ENCODE results near the gene MYLK2.

Gene MYLK2

GRCh38 chr20:31819083-31819784, at the start of gene MYLK2:
TSS of gene MYLK2 (plus strand) at chr20:31819356. CDS start at chr20:31819581, 225 bp downstream.
- DNase-seq (ENCODE audit: low read depth), result no peak
- H3K4me3 ChIP-seq (ENCODE audit: low read depth, low read length), result no peak within 1 kb of the TSS

DNA sequence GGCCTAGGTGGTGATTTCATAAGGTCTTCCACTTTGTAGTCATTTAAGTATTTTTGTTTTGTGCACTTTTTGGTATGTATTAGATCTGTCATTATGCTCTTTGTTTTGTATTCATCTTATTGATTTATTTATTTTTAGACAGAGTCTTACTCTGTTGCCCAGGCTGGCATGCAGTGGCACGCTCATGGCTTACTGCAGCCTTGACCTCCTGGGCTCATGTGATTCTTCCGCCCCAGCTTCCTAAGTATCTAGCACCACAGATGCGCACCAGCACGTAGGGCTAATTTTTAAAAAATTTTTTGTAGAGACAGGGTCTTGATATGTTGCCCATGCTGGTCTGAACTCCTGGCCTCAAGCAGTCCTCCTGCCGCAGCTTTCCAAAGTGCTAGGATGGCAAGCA, 49.5 kb upstream of the MYLK2 start:
- no peak for DNase-seq (ENCODE audit: low read depth)
- no peak overlapping the region for H3K4me3 ChIP-seq (ENCODE audit: low read depth, low read length)

DNA sequence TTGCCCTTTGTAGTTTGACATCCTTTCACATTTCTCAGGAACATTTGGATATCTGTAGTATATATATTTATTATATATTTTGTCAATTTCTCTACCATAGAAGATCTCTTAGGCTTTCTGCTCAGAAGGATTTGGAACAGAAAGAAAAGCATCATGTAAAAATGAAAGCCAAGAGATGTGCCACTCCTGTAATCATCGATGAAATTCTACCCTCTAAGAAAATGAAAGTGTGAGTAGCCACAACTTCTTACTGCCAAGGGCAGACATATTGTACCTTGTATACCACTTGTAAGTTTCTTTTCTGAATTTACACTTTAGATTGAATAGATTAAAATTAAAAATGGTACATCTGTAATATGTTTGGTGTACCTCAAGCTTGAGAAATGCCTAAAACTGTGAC, 48.9 kb upstream of the MYLK2 start:
- DNase-seq (ENCODE audit: low read depth), result no peak
- H3K4me3 ChIP-seq (ENCODE audit: low read depth, low read length), result no peak overlapping the region

- H3K4me3 ChIP-seq (ENCODE audit: low read depth, low read length), result no peak overlapping the region
- no peak for DNase-seq (ENCODE audit: low read depth)
These were observed 44.7 kb upstream of the MYLK2 start for GRCh38 chr20:31774408-31774807.

DNA sequence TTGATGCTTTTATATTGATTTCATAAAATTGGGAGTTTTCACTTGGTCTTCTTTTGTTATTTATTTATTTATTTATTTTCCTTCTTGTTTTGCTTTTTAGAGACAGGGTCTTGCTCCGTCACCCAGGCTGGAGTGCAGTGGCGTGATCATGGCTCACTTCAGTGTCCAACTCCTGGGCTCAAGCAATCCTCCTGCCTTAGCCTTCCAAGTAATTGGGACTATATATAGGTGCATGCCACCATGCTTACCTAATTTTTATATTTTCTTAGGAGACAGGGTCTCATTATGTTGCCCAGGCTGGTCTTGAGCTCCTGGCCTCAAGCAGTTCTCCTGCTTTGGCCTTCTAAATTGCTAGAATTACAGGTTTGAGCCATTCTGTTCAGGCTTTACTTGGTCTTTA, 38.3 kb upstream of the MYLK2 start:
- no peak for DNase-seq (ENCODE audit: low read depth)
- no peak overlapping the region for H3K4me3 ChIP-seq (ENCODE audit: low read depth, low read length)

GRCh38 chr20:31781945-31782344, 37.2 kb upstream of the MYLK2 start:
- no peak for DNase-seq (ENCODE audit: low read depth)
- H3K4me3 ChIP-seq (ENCODE audit: low read depth, low read length), result no peak overlapping the region

DNA sequence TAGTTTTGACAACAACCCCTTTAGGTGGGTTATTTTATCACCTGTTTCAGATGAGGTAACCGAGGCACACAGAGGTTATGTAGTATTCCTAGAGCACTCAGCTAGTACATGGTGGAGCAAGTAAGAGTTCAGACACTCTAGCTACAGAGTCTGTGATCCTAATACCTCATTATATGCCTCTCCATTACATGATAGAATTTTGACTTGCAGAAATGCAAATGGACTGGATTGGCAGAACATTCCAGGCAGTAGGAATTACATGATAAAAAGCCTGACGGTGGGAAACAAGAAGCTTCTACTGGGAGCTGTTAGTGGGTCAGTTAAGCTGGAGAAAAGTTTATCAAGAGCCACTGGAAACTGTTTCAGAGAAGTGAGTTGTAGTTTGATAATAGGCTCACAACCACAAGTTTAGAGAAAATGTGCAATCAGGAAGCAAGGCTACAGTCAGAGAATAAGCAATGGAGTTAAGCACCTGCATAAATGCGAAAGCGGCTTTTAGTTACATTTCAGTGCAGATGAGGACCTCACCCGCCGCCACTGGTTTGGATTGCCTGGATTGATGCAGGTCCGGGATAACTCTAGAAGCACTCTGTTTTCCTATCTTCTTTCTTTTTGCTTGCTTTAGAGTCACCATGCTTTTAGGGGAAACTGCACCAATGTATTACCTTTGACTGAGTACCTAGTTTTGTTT, 34.7 kb upstream of the MYLK2 start:
- H3K4me3 ChIP-seq (ENCODE audit: low read depth, low read length), result no peak overlapping the region
- DNase-seq (ENCODE audit: low read depth), result no peak

GRCh38 chr20:31785089-31785488, 34.1 kb upstream of the MYLK2 start:
- H3K4me3 ChIP-seq (ENCODE audit: low read depth, low read length), result no peak overlapping the region
- no peak for DNase-seq (ENCODE audit: low read depth)

DNA sequence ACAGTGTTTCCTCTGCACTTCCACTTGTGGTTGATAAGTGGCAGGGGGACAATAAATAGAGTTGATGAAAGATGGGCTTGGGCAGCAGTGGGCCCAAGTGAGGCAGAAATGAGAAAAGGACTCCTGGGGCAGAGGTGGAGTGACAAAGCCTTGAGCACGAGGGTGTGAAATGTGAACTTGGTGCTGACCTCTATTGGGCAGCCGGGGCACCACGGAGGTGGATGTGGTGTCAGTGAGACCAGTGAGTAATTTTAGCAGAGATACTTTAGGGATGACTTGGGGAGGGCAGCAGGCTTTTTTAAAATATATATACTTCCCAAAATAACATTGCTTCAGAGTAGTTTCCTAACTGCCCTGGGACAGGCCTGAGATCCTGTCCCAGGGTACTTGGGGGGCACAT, 30.6 kb upstream of the MYLK2 start:
- no peak overlapping the region for H3K4me3 ChIP-seq (ENCODE audit: low read depth, low read length)
- no peak for DNase-seq (ENCODE audit: low read depth)

DNA sequence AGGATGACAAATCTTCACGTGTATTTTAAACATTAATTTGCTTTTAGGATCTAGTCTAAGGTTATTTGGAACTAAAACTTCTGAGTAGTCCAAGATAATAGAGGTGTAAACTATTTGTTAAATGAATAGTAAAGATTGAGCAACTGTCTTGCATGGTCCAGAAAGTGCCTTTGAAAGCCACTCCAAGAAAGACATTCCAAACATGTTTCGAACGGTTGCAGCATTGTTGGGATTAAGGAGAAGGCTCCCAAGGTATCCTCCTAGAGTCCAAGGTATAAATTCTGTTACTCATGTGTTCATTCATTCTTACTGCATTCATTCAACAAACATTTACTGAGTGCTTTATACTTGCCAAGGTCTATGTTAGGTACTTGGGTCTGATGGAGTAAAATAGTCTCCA, 28.8 kb upstream of the MYLK2 start:
- DNase-seq (ENCODE audit: low read depth), result no peak
- H3K4me3 ChIP-seq (ENCODE audit: low read depth, low read length), result no peak overlapping the region

- DNase-seq (ENCODE audit: low read depth), result no peak
- H3K4me3 ChIP-seq (ENCODE audit: low read depth, low read length), result no peak overlapping the region
These were observed 21.8 kb upstream of the MYLK2 start for GRCh38 chr20:31797364-31797763.

GRCh38 chr20:31801508-31801907, 17.6 kb upstream of the MYLK2 start:
- no peak for DNase-seq (ENCODE audit: low read depth)
- no peak overlapping the region for H3K4me3 ChIP-seq (ENCODE audit: low read depth, low read length)

GRCh38 chr20:31803552-31804291, 15.4 kb upstream of the MYLK2 start:
- no peak for DNase-seq (ENCODE audit: low read depth)

DNA sequence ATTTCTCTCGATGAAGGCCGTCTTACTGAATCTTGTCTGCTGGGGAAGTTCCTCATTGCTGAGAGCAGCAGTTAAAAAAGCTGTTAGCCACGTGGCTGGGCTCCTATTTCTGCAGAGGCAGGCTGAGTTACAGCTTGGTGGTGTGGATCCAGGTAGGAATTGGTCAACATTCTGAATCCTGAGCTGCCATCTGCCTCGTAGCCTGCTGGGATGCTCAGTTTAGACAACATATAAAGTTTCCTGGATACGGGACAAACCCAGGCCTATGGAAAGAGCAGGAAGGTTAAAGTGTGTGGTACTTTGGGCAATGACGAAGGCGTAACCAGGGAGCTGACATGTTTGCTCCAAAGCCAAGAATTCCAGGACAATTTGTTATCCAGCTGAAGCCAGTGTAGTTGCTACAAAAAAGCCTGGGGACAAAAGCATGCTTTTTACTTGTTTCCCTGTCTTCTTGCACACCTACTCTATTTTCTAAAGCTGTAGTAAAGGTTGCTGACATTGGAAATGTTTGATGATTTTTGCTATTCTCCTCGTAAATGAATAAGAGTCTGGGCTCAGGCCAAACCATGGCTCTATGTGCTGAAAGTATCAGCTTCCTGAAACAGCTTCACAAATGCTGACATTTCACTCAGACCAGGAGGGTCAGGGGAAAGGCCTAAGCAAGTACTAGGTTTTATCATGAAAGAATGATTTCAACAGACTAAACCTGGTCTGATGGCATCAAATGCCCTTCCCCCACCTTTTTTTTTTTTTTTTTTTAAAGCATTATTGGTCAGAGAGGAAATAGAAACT, 12.4 kb upstream of the MYLK2 start:
- H3K4me3 ChIP-seq (ENCODE audit: low read depth, low read length), result no peak overlapping the region
- DNase-seq (ENCODE audit: low read depth), result no peak

More at GRCh38 chr20:31803552-31804291, 15.4 kb upstream of the MYLK2 start:
- H3K4me3 ChIP-seq (ENCODE audit: low read depth, low read length), result no peak overlapping the region

GRCh38 chr20:31808481-31808880, 10.7 kb upstream of the MYLK2 start:
- no peak for DNase-seq (ENCODE audit: low read depth)
- no peak overlapping the region for H3K4me3 ChIP-seq (ENCODE audit: low read depth, low read length)

DNA sequence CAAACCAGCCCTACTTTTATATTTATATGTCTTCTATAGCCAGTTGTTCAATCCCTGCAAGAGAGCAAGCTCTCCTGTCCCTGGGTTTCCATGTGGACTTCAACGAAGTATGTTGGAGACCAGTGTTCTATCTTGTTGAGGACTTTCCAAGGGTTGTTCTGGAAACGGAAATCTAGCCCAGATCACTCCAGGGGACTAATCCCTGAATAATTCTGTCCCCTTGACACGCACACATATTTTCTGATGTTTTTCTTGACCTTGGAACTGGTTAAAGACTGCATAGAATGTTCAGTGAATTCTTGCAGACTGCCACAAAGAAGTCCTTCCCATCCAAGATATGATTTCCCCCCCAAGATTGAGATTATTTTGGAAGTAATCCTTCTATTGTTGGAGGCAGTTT, 9.5 kb upstream of the MYLK2 start:
- H3K4me3 ChIP-seq (ENCODE audit: low read depth, low read length), result no peak overlapping the region

DNA sequence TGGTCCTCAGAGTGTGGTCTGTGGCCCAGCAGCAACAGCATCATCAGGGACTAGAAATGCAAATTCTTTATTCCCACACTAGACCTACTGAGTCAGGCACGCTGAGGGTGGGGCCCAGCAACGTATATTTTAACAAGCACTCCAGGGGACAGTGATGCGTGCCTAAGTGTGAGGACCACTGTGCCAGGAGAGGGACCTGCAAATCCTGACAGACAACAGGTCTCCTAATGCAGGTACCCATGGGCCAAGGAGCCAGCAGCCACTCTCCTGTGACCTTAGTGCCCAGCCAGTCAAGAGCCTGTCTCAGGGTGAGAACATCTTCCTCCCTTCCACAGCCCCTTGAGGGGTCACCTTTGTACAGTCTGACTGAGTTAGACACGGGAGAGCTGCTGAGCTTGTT, 8.0 kb upstream of the MYLK2 start:
- no peak for DNase-seq (ENCODE audit: low read depth)

More for the DNA sequence above, 9.5 kb upstream of the MYLK2 start:
- DNase-seq (ENCODE audit: low read depth), result no peak

GRCh38 chr20:31811796-31812728, 7.1 kb upstream of the MYLK2 start:
- peak; percentile 71 for DNase-seq (ENCODE audit: low read depth)
- no peak overlapping the region for H3K4me3 ChIP-seq (ENCODE audit: low read depth, low read length)

More for the DNA sequence above, 8.0 kb upstream of the MYLK2 start:
- H3K4me3 ChIP-seq (ENCODE audit: low read depth, low read length), result no peak overlapping the region

DNA sequence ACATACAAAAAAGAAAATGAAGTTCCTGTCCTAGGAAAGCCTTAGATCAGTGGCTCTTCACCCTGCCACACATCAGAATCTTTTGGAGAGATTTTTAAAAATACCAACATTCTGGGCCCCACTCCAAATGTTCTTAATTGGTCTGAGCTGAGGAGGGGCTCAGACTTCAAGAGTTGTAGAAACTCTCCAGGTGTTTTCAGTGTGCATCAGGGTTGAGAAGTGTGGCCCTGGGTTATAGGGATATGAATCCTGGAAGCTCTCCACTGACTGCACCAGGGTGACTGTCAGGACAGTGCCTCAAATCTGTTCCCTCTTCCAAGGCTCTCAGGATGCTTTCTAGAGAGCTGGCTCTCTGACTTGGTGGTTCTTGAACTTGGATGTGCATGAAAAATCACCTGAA, 5.5 kb upstream of the MYLK2 start:
- DNase-seq (ENCODE audit: low read depth), result no peak
- no peak overlapping the region for H3K4me3 ChIP-seq (ENCODE audit: low read depth, low read length)

All from skeletal muscle cell (primary cell).